Measurements from ENCODE around the gene SKA2.
"Not testable (repeated sequence)": the region's sequence is repeated elsewhere in the genome, so short reads cannot be mapped to it uniquely, and the experiment has no call there.

Gene SKA2, protein sequence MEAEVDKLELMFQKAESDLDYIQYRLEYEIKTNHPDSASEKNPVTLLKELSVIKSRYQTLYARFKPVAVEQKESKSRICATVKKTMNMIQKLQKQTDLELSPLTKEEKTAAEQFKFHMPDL

DNA sequence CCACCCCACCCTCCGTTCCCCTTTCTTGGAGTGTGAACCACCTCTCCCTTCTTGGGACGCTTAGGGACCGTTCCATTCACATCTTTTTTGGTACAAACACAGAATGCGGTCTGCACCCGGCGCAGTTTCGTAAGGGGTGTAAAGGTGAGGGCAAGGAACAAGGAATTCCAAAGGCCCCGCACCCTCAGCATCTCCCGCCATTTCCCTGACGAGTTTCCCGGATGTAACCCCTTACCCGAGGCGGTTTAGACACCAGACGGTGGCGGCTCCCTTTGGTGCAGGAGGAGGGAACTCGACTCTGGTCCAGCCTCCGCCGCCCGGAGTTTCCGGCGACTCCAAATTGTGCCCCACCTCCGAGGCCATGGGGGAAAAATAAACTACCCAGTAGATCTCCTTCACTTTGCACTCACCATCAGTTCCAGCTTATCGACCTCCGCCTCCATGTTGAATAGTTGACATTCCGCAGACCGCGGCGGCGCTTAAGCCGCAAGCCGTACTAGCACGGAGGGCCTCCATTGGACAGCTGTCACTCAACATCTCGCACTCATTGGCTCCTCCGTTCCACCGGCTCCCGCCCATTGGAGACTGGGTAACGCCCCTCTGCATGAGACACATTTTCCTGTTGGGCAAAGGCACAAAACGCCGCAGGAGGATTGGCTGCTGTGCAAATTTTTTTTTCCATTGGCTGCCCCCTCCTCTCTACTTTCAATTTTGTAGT lies at the start of gene SKA2:
SKA2 (minus strand) TSS at position 466 of the 718 bp plus-strand sequence; CDS start at position 443, 23 bp downstream.
- DNase-seq (ENCODE audit: low read depth in 4 of 4, low spot score in 1 of 4) = peak; percentile 74 to 94 (median 92)

DNA sequence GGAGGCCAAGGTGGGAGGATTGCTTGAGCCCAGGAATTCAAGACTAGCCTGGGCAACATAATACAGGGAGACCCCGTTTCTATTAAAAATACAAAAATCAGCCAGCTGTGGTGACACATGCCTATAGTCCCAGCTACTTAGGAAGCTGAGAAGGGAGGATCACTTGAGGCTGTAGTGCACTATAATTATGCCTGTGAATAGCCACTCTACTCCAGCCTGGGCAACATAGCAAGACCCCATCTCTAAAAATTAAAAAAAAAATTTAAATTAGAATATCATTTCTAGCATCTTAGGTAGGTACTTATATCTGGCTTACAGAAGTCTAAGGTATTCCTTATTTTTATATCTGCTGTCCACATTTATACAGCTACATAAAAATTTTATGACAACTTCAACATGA lies 47.3 kb upstream of the SKA2 start:
- no peak for DNase-seq (ENCODE audit: low read depth in 4 of 4, low spot score in 1 of 4)

DNA sequence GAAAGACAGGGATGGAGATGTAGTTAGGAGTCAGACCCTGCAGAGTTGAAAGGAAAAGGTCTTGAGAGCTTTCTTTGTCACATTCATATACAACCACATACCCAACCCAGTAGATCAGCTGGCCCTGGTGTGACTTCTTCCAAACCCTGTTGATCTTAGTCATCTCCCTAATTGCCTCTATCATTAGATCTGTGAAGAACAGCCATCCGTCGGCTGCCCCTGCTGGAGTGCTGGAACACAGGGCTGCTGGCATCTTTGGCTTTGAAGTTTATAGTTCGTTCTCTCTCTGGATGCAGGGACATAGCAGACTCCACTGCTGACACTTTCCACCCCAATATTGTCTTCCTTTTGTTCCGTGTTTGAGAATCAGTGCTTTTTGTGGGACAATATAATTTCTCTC lies 44.4 kb upstream of the SKA2 start:
- no peak for DNase-seq (ENCODE audit: low read depth in 4 of 4, low spot score in 1 of 4)

DNA sequence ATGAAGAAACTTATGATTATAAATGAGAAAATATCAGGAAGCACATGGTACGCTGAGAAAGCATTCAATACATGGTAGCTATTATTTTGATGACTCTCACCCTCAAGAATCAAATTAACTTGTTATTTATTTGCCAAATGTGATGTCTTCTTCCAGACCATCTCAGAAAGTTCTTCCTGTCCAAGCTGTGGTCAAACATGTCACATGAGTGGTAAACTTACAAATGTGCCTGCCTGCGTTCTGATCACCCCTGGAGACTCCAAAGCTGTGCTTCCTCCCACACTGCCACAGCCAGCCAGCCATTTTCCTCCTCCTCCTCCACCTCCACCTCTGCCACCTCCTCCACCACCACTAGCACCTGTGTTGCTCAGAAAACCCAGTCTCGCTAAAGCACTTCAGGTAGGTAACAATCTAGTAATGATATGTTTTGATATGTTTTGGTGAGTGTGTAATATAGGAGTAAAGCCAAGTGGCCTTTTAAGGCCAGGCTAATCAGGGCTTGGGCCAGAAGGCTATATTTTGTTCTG lies 38.4 kb upstream of the SKA2 start:
- DNase-seq (ENCODE audit: low read depth in 4 of 4, low spot score in 1 of 4) = no peak

DNA sequence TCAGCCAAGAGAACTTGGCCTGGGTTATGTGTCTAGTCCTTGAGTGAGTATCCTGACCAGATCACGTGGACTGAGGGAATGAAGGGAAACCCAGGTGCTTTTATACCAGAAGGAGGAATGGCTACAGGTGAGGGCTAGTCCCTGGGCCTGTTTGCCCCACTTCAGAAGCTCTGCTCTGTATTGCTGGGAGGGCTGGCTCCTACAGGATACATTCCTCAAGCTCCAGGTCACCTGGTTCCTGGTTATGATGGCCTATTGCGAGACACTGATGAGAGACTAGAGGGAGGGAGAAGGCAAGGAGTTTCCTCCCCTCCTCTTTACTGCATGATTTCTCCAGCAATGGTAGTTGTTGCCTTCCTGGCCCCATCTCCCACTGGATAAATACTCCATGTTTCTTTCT lies 35.8 kb upstream of the SKA2 start:
- no peak for DNase-seq (ENCODE audit: low read depth in 4 of 4, low spot score in 1 of 4)

DNA sequence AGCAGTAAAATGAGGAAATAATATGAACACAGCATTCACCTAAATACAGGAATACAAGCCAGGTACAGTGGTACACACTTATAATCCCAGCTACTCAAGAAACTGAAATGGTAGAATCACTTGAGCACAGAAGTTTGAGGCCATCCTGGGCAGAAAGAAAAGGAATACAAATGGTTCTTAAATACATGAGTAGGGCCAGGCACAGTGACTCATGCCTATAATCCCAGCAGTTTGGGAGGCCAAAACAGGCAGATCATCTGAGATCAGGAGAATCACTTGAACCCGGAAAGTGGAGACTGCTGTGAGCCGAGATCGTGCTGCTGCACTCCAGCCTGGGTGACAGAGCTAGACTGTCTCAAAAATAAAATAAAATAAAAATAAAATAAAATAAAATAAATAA lies 31.9 kb upstream of the SKA2 start:
- DNase-seq (ENCODE audit: low read depth in 4 of 4, low spot score in 1 of 4) = no peak

DNA sequence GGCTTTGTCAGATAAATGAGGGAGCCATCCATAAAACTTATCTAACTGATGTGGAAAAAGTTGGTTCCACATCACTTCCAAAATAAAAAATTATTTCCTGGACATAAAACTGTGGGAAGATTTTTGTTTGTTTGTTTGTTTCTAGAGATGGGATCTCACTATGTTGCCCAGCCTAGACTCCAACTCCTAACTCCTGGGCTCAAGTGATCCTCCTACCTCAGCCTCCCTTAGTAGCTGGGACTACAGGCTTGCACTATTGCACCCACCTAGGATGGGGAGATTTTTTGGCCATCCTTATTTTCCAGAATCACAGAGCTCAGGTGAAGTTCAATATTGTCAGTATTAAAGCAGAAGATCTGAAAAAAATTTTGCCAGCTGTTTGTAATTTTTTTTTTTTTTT lies 31.0 kb upstream of the SKA2 start:
- DNase-seq (ENCODE audit: low read depth in 4 of 4, low spot score in 1 of 4) = no peak

DNA sequence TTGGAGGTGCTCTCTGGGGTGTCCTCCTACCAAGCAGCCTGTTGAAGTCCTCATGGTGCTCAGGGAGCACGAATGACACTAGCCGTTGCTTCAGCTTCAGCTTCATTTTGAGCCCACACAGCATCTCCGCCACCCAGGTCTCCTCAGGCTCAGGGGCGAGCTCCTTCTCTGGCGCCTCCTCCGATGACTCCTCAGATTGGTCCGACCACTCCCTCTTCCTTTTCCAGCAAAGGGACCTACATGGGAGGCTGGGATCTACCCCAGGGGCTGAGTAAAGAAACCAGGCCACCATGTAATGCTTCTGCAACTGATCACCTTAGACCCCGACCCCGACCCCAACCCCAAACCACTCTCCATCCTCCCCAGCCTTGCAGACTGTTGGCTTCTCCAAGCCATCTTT lies 26.5 kb upstream of the SKA2 start:
- no peak for DNase-seq (ENCODE audit: low read depth in 4 of 4, low spot score in 1 of 4)

DNA sequence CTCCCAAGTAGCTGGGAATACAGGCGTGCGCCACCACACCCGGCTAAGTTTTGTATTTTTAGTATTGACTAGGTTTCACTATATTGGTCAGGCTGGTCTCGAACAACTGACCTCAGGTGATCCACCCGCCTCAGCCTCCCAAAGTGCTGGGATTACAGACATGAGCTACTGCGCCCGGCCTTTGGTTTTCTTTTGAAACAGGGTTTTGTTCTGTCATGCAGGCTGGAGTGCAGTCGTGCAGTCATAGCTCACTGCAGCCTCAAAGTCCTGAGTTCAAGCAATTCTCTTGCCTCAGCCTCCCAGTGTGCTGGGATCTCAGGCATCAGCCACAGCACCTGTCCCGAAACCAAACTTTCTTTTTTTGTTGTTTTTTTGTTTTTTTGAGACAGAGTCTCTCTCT lies 25.6 kb upstream of the SKA2 start:
- DNase-seq (ENCODE audit: low read depth in 4 of 4, low spot score in 1 of 4) = no peak

DNA sequence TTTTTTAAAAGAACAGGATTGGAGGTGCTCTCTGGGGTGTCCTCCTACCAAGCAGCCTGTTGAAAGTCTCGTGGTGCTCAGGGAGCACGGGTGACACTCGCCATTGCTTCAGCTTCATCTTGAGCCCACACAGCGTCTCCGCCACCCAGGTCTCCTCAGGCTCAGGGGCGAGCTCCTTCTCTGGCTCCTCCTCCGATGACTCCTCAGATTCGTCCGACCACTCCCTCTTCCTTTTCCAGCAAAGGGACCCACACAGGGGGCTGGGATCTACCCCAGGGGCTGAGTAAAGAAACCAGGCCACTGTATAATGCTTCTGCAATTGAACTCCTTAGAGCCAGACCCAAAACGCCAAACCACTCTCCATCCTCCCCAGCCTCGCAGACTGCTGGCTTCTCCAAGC lies 24.6 kb upstream of the SKA2 start:
- DNase-seq (ENCODE audit: low read depth in 4 of 4, low spot score in 1 of 4) = not testable (repeated sequence)

DNA sequence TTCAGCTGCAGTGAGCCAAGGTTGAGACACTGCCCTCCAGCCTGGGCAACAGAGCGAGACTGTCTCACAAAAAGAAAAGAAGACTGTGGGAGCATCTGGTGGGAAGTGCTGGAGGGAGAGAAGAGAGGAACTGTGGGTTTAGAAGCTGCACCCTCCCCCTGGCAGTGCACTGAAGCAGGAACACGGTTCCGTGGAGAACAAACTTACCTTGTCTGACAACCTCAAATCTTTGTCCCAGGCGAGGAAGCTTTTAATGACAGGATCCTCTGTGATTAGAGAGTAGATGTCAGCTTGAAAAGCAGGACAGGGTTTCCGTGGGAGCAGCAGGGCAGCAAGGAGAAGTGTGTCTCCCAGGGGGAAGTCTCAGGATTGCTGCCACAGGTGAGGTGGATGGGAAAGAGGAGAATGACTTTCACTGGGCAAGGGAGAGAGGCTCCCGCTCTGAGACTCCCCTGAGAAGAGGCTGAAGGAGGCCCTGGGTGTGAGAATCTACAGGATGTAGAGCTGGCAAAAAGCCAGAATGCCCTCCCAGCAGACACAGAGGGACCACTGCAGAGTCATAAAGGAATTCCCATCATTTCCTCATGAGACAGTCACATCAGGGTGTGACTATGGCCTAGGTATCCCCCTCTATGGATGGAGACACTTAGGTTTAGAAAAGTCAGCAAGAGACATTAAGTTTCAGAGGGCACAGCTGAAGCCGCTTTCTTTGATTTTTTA lies 23.4 kb upstream of the SKA2 start:
- no peak for DNase-seq (ENCODE audit: low read depth in 4 of 4, low spot score in 1 of 4)

DNA sequence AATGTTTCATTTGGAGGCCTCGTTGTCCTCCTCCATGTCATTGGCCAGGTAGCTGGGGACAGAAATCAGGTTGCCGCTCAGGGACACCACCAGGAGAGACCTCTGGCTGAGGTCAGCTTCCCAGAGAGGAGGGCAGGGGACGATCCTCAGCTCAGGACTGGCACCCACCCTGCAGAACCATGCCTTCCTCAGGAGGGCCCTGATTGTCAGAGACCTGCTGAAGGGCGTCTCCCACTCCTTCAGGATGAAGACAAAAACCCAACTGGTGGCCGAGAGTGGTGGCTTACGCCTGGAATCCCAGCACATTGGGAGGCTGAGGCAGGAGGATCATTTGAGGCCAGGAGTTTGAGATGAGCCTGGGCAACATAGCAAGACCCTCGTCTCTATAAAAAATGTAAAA lies 20.1 kb upstream of the SKA2 start:
- no peak for DNase-seq (ENCODE audit: low read depth in 4 of 4, low spot score in 1 of 4)

DNA sequence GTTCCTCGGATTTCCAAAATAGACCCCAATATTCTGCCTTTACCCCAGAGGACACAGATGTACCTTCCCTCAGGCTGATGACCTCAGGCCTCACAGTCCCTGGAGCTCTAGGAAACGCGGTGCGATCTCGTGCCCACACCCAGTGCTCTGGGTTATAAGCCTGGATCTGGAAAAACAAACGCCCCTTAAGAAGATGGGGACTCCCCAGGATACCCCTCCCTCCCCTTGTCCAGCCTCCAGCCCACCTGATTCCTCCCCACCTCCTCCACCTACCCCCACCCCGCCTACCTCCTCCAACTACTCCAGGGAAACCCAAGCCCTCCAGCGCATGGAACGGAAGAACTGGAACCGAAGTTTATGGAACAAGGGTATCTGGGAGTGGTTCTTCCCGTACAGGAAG lies 19.7 kb upstream of the SKA2 start:
- DNase-seq (ENCODE audit: low read depth in 4 of 4, low spot score in 1 of 4) = no peak

DNA sequence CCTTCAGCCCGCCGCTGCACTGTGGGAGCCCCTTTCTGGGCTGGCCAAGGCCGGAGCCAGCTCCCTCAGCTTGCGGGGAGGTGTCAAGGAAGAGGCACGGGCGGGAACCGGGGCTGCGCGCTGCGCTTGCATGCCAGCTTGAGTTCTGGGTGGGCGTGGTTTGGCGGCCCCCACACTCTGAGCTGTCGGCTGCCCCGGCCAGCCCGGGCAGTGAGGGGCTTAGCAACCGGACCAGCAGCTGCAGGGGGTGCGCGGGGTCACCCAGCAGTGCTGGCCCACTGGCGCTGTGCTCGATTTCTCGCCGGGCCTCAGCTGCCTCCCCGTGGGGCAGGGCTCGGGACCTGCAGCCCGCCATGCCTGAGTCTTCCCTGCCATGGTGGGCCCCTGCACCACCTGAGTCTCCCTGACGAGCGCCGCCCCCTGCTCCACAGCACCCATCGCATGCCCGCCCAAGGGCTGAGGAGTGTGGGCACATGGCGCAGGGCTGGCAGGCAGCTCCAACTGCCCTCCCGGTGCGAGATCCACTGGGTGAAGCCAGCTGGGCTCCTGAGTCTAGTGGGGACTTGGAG lies 17.5 kb upstream of the SKA2 start:
- no peak for DNase-seq (ENCODE audit: low read depth in 4 of 4, low spot score in 1 of 4)

DNA sequence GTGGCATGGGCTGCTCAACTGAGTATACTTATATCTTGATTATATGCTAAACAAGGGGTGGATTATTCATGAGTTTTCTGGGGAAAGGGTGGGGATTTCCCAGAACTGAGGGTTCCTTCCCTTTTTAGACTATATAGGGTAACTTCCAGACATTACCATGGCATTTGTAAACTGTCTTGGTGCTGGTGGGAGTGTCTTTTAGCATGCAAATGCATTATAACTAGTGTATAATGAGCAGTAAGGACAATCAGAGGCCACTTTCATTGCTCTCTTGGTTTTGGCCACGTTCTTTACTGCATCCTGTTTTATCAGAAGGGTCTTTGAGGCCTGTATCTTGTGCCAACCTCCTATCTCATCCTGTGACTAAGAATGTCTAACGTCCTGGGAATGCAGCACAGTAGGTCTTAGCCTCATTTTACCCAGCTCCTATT lies 12.6 kb upstream of the SKA2 start:
- DNase-seq (ENCODE audit: low read depth in 4 of 4, low spot score in 1 of 4) = no peak

DNA sequence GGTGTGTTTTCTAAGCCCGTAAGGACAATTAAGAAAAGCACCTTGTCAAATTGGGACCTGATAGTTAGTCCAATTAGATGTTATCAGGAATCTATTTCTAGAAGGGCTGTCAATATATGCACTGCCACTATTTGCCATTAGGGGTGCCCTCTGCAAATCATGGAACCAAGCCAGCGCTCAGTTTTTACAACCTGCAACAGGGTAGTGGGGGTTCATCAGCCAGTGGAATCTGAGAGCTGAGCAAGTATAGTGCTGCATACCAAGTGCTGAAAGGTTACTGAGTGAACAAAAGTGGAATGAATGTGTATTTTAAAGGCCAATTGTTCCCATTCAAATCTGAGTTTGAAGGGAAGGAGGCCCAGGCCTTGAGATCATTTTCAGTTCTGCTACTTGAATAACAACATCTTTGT lies 11.0 kb upstream of the SKA2 start:
- peak in 2 of 4 experiments; percentile 3 to 20 for DNase-seq (ENCODE audit: low read depth in 4 of 4, low spot score in 1 of 4)

DNA sequence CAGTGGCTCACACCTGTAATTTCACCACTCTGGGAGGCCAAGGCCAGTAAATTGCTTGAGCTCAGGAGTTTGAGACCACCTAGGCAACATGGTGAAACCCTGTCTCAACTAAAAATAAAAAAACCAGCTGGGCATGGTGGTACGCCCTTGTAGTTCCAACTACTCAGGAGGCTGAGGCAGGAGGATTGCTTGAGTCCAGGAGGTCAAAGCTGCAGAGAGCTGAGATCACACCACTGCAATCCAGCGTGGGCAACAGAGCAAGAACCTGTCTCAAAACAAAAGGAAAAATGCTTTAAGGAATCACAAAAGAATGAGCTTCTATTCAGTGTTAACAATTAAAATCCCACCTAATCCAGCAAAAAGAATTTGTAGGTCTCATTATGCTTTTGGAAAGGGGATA lies 6.5 kb upstream of the SKA2 start:
- DNase-seq (ENCODE audit: low read depth in 4 of 4, low spot score in 1 of 4) = no peak

DNA sequence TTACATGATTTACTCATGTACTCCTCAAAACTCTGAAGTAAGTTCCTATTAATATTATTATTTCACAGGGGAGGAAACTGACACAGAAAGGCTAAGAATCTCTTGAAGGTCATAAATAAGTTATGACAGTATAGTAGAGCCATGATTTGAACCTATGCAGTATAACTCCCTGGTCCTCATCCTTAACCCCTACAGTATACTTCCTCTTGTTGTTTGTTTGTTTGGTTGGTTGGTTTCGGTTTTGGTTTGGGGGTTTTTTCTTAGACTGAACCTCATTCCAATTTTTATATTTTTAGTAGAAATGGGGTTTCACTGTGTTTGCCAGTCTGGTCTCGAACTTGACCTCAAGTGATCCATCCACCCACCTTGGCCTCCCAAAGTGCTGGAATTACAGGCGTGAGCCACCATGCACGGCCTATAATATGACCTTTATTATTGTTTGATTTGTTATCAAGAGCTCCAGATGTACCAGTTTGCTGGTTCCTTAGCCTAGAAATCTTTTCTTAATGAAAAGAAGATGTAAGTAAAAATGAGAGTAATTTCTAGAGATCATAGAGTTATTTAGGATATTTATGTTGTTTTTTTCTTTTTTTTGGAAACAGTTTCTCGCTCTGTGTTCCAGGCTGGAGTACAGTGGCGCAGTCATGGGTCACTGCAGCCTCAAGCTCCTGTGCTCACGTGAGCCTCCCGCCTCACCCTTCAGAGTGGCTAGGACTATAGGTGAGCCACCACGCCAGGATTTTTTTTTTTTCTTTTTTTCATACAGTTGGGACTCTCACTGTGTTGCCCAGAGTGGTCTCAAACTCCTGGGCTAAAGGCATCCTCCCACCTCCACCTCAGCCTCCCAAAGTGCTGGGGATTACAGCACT lies 5.4 kb upstream of the SKA2 start:
- DNase-seq (ENCODE audit: low read depth in 4 of 4, low spot score in 1 of 4) = no peak

DNA sequence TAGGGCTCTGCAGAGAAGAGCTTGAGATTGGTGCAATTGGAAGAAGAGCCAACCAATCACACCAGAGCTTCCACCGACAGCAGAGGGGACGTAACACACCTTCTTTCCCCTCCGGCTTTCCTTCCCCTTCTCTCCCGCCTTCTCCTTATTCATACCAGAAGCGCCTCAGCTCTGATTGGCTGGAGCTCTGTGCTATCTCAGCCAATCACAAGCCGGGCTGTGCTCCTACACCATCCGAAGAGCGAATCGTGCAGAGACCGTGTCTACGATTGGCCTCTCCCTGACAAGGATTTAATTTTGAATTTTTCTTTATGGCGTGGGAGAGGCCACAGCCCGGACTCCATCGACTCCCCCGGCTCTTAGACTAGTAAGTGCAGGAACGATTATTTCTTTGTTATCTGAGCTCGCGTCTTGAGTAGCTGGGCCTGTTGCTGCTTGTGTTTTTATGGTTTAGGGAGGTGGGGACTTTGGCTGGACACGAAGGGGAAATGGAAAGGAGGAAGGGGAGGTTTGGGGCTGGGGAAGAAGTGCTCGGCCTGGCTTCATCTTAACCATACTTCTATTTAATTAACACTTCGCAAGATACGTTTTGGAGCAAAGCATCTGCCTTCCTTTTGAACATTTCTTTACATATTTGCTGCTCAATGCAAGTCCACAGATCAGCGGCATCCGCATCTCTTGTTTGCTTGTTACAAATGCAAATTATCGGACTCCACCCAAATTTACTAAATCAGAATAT lies 622 bp upstream of the SKA2 start, which contains the start of gene PRR11:
PRR11 (plus strand) TSS at position 308 of the 739 bp plus-strand sequence. CDS start 14,007 bp downstream, outside the sequence.
- peak; percentile 65 to 84 (median 74) for DNase-seq (ENCODE audit: low read depth in 4 of 4, low spot score in 1 of 4)

DNA sequence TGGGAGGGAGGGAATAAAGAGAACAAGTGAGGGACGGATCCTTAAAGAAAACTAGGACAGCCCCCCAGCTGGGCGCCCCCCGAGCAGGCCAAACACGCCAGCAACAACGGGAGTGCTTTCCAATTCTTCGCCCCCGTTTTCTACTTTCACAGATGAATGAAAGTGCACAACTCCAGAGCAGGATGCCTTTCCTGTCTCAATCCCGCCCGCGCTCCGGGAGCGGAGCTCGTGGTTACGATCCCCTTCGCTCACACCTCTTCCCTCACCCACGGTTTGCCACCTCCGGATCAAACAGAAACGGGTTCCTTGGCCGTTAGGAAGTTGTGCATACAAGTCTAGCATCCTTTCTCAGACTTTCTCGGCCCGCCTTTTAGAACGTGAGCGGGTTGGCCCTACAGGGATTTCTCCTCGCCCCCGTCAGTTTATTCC lies 680 bp downstream of the SKA2 start:
- peak in 3 of 4 experiments; percentile 7 to 30 (median 7) for DNase-seq (ENCODE audit: low read depth in 4 of 4, low spot score in 1 of 4)

All from stimulated activated CD4-positive, alpha-beta T cell treated with anti-CD3 and anti-CD28 coated beads, Interleukin-1b, Interleukin-23, amount 100 ng/mL, for 24 hours (primary cell).